LoVo (cell line): ENCODE measurements around the gene PCIF1.
A peak's percentile ranks its signal among the peaks of the same experiment; 100 is the strongest.
"Not testable (repeated sequence)": the region's sequence is repeated elsewhere in the genome, so short reads cannot be mapped to it uniquely, and the experiment has no call there.

Experiments
- DNase-seq: peaks from one replicate; pipeline ENCODE4 v3.0.0-alpha.2; 2016; ENCODE audit warnings: low spot score

PCIF1 gene

GRCh38 chr20:45924391-45925261 lies 9.9 kb upstream of the PCIF1 start:
- DNase-seq: no peak

GRCh38 chr20:45925821-45926506 lies 8.5 kb upstream of the PCIF1 start:
- no peak for DNase-seq

- no peak for DNase-seq
Measured at GRCh38 chr20:45926731-45927070, 7.8 kb upstream of the PCIF1 start.

GRCh38 chr20:45927071-45927878 lies 7.2 kb upstream of the PCIF1 start:
- DNase-seq: no peak

GRCh38 chr20:45931680-45932079 lies 2.8 kb upstream of the PCIF1 start:
- DNase-seq: not testable (repeated sequence)

- DNase-seq: peak; percentile 60
Measured at GRCh38 chr20:45933266-45934045, 1.0 kb upstream of the PCIF1 start.

GRCh38 chr20:45934046-45934585 lies 367 bp upstream of the PCIF1 start:
- peak; percentile 46 for DNase-seq

GRCh38 chr20:45935416-45936046 lies 1.0 kb downstream of the PCIF1 start:
- DNase-seq: peak; percentile 14

- no peak for DNase-seq
Measured at GRCh38 chr20:45937765-45938164, 3.3 kb downstream of the PCIF1 start.

- no peak for DNase-seq
Measured at GRCh38 chr20:45938727-45939438, 4.4 kb downstream of the PCIF1 start.

- no peak for DNase-seq
Measured at GRCh38 chr20:45940053-45940452, 5.6 kb downstream of the PCIF1 start.

- no peak for DNase-seq
Measured at GRCh38 chr20:45940469-45940868, 6.0 kb downstream of the PCIF1 start.

GRCh38 chr20:45943613-45944012 lies 9.1 kb downstream of the PCIF1 start:
- DNase-seq: no peak

- DNase-seq: no peak
Measured at GRCh38 chr20:45944151-45944964, 9.9 kb downstream of the PCIF1 start.

GRCh38 chr20:45944965-45945677 lies 10.6 kb downstream of the PCIF1 start:
- DNase-seq: no peak

GRCh38 chr20:45945678-45946148 lies 11.2 kb downstream of the PCIF1 start:
- DNase-seq: no peak

GRCh38 chr20:45946149-45946970 lies 11.9 kb downstream of the PCIF1 start:
- DNase-seq: no peak
